HCT116 (cell line): ENCODE measurements around the gene DGKG. TPM values are rescaled to one million over a fixed set of nuclear protein-coding genes. Genes with fewer than 3 reads are reported as not detected.

Source experiments
- ATAC-seq: fragments of 200-7000 bp; cut with Tn5 transposase; 2 replicates; pipeline ENCODE4 v1.9.1; 2020; ENCODE audit warnings: mild to moderate bottlenecking, moderate library complexity
- BruUV-seq: library from RNA; stranded (reverse); fragments of 400-500 nt; replicated peaks from 2 replicates; lab custom pipeline; 2021; lab: Mats Ljungman, UMichigan
- CTCF ChIA-PET: fragments of 300-600 bp; sonication (Branson Sonifier 250); formaldehyde crosslinking; loops from one replicate; lab custom pipeline; 2021; ENCODE audit warnings: antibody characterized with exemption; lab: Charles Lee
- POLR2A ChIA-PET: fragments of 300-600, 350-600 bp; sonication (Branson Sonifier 250); formaldehyde crosslinking; loops from one replicate; lab custom pipeline; 2021; ENCODE audit warnings: antibody characterized with exemption; lab: Charles Lee
- RAD21 ChIA-PET, 2 experiments: fragments of 300-600 bp; sonication (Branson Sonifier 250); formaldehyde crosslinking; loops; one replicate each; lab custom pipeline; 2023; ENCODE audit warnings: low total read pairs in 2 of 2; ENCODE audit not compliant: uncharacterized antibody in 2 of 2, unreplicated experiment in 2 of 2, low non-redundant PET in 1 of 2; lab: Charles Lee
- DNase-seq: peaks from one replicate; pipeline ENCODE4 v3.0.0-alpha.2; 2010; ENCODE audit warnings: low read depth, low spot score
- H2AFZ ChIP-seq: fragments of 200-600 bp; shearing (Covaris generic), sonication (generic); 2 replicates; pipeline ENCODE4 v1.6.1; 2017; ENCODE audit warnings: low read depth, mixed run types, mixed read lengths, antibody characterized with exemption, low read length; ENCODE audit not compliant: poor library complexity, severe bottlenecking
- H3K27ac ChIP-seq: 2 replicates; pipeline ENCODE4 v1.5.1; 2012; ENCODE audit warnings: low read depth, low read length
- H3K27me3 ChIP-seq: fragments of 200-600 bp; sonication (generic); 2 replicates; pipeline ENCODE4 v1.6.1; 2016; ENCODE audit warnings: mixed run types, low read length, mixed read lengths; ENCODE audit not compliant: insufficient read depth
- H3K36me3 ChIP-seq, 2 experiments: fragments of 200-500 bp in 1 of 2; fragments of 200-600 bp in 1 of 2; sonication (Bioruptor generic) in 1 of 2; sonication (generic) in 1 of 2; 2 replicates each; pipeline versions ENCODE4 v1.5.1 to v1.6.1; 2014 to 2016; ENCODE audit warnings: low read length in 2 of 2, inconsistent platforms in 1 of 2, mixed read lengths in 1 of 2, mixed run types in 1 of 2; ENCODE audit not compliant: insufficient read depth in 2 of 2, control insufficient read depth in 1 of 2
- H3K4me1 ChIP-seq, 2 experiments: fragments of 200-600 bp in 1 of 2; sonication (generic) in 1 of 2; 2 replicates each; pipeline versions ENCODE4 v1.5.1 to v1.6.1; 2012 to 2017; ENCODE audit warnings: low read length in 2 of 2, inconsistent platforms in 1 of 2, mild to moderate bottlenecking in 1 of 2, mixed read lengths in 1 of 2, mixed run types in 1 of 2, moderate library complexity in 1 of 2; ENCODE audit not compliant: insufficient read depth in 2 of 2, control insufficient read depth in 1 of 2
- H3K4me2 ChIP-seq: fragments of 200-600 bp; sonication (generic); 2 replicates; pipeline ENCODE4 v1.6.1; 2017; ENCODE audit warnings: mixed run types, low read length, mixed read lengths
- H3K4me3 ChIP-seq, 2 experiments: fragments of 200-600 bp in 1 of 2; sonication (generic) in 1 of 2; replicated peaks in 1 of 2; 2 replicates each; pipeline ENCODE4 v1.5.1; 2011 to 2016; ENCODE audit warnings: low read length in 2 of 2, control low read depth in 1 of 2, low read depth in 1 of 2, mild to moderate bottlenecking in 1 of 2, mixed read lengths in 1 of 2, mixed run types in 1 of 2
- H3K79me2 ChIP-seq: fragments of 200-600 bp; sonication (generic); 2 replicates; pipeline ENCODE4 v1.6.1; 2017; ENCODE audit warnings: mild to moderate bottlenecking, mixed run types, low read length, moderate library complexity, mixed read lengths; ENCODE audit not compliant: insufficient read depth
- H3K9ac ChIP-seq: fragments of 200-600 bp; sonication (generic); 2 replicates; pipeline ENCODE4 v1.6.1; 2016; ENCODE audit warnings: low read length, mixed read lengths
- H3K9me2 ChIP-seq: fragments of 200-600 bp; sonication (generic), shearing (Covaris generic); 2 replicates; pipeline ENCODE4 v1.6.1; 2017; ENCODE audit warnings: mixed run types, mild to moderate bottlenecking, moderate library complexity; ENCODE audit not compliant: insufficient read depth
- H3K9me3 ChIP-seq, 2 experiments: fragments of 200-500 bp in 1 of 2; fragments of 200-600 bp in 1 of 2; sonication (Bioruptor generic) in 1 of 2; sonication (generic) in 1 of 2; 2 replicates each; pipeline ENCODE4 v1.6.1; 2014 to 2017; ENCODE audit warnings: low read length in 2 of 2, mixed read lengths in 2 of 2, inconsistent platforms in 1 of 2, low read depth in 1 of 2, mild to moderate bottlenecking in 1 of 2, mixed run types in 1 of 2, moderate library complexity in 1 of 2; ENCODE audit not compliant: control insufficient read depth in 1 of 2, insufficient read depth in 1 of 2
- H4K20me1 ChIP-seq: fragments of 200-600 bp; sonication (generic), shearing (Covaris generic); 2 replicates; pipeline ENCODE4 v1.6.1; 2017; ENCODE audit warnings: mixed run types, mild to moderate bottlenecking, moderate library complexity; ENCODE audit not compliant: insufficient read depth
- ATF3 ChIP-seq: IDR thresholded peaks from 2 replicates; pipeline ENCODE4 v1.6.1; 2012
- CBX3 ChIP-seq: IDR thresholded peaks from 2 replicates; pipeline ENCODE4 v1.6.1; 2012; ENCODE audit warnings: low read depth
- CEBPB ChIP-seq: IDR thresholded peaks from 2 replicates; pipeline ENCODE4 v1.6.1; 2012; ENCODE audit warnings: low read depth
- EGR1 ChIP-seq: IDR thresholded peaks from 2 replicates; pipeline ENCODE4 v1.6.1; 2012; ENCODE audit warnings: low read depth
- ELF1 ChIP-seq: IDR thresholded peaks from 2 replicates; pipeline ENCODE4 v1.6.1; 2012; ENCODE audit warnings: low read depth, borderline replicate concordance
- EZH2phosphoT487 ChIP-seq: fragments of 200-600 bp; IDR thresholded peaks from 2 replicates; pipeline ENCODE4 v1.6.1; 2018; ENCODE audit warnings: antibody characterized with exemption, borderline replicate concordance
- FOSL1 ChIP-seq: IDR thresholded peaks from 2 replicates; pipeline ENCODE4 v1.6.1; 2012; ENCODE audit warnings: low read depth
- JUND ChIP-seq: IDR thresholded peaks from 2 replicates; pipeline ENCODE4 v1.6.1; 2012
- MAX ChIP-seq: IDR thresholded peaks from 2 replicates; pipeline ENCODE4 v1.6.1; 2012
- POLR2A ChIP-seq: IDR thresholded peaks from 2 replicates; pipeline ENCODE4 v1.7.0; 2011; ENCODE audit warnings: borderline replicate concordance; ENCODE audit not compliant: insufficient read depth, insufficient read length; ENCODE audit errors: extremely low read depth
- POLR2AphosphoS5 ChIP-seq: IDR thresholded peaks from 2 replicates; pipeline ENCODE4 v1.6.1; 2011; ENCODE audit warnings: mild to moderate bottlenecking, low read depth, low read length, moderate library complexity
- SP1 ChIP-seq: IDR thresholded peaks from 2 replicates; pipeline ENCODE4 v1.6.1; 2012; ENCODE audit warnings: low read depth
- SRF ChIP-seq: IDR thresholded peaks from 2 replicates; pipeline ENCODE4 v1.6.1; 2012; ENCODE audit warnings: low read depth
- TCF7L2 ChIP-seq: IDR thresholded peaks from 2 replicates; pipeline ENCODE4 v1.7.0; 2011; ENCODE audit warnings: borderline replicate concordance, inconsistent platforms; ENCODE audit not compliant: insufficient read depth, insufficient read length; ENCODE audit errors: extremely low read depth
- intact Hi-C: fragments of 100-400 bp; cut with micrococcal nuclease; formaldehyde crosslinking; loops from 2 replicates; pipeline ENCODE4 v1.10.0; 2022
- total RNA-seq: library from RNA; stranded (reverse); gene quantifications from one replicate; pipeline ENCODE4 v1.2.1, GENCODE V29; 2021; ENCODE audit not compliant: unreplicated experiment

The DGKG gene
- total RNA-seq, 1 experiment from 2014 or later: 4.8 TPM

GRCh38 chr3:186194451-186194811 is 167.6 kb downstream of the DGKG start:
- POLR2A ChIA-PET: no interaction called here

GRCh38 chr3:186193534-186194450 is 168.2 kb downstream of the DGKG start:
- intact Hi-C loops: no loop called here

More at GRCh38 chr3:186194451-186194811, 167.6 kb downstream of the DGKG start:
- Histone ChIP-seq H3K9me3 (no peaks in the 10 kb centered on the region), H3K9me2 (no peaks in the 10 kb centered on the region), H3K4me1 (no peaks in the 10 kb centered on the region), H3K4me2 (no peak overlapping the region), H3K27ac (no peak overlapping the region), H3K79me2 (no peaks in the 10 kb centered on the region), H2AFZ (no peak overlapping the region), H3K9ac (no peak overlapping the region), H3K27me3 (no peaks in the 10 kb centered on the region), H3K36me3 (no peaks in the 10 kb centered on the region), H4K20me1 (no peaks in the 10 kb centered on the region), H3K4me3 (no peak overlapping the region)
- TF ChIP-seq CEBPB: no peak
- no peak for TF ChIP-seq POLR2A
- TF ChIP-seq ATF3: no peak
- TF ChIP-seq TCF7L2: no peak
- no peak for TF ChIP-seq EGR1
- no peak for TF ChIP-seq SRF
- CTCF ChIA-PET: no interaction called here
- intact Hi-C loops: no loop called here
- ATAC-seq: no peak
- RAD21 ChIA-PET: no interaction called here
- BruUV-seq: no TSS peak
- no peak for DNase-seq

More at GRCh38 chr3:186193534-186194450, 168.2 kb downstream of the DGKG start:
- POLR2A ChIA-PET: no interaction called here
- no peak for ATAC-seq
- no peak overlapping the region for H3K27ac ChIP-seq
- BruUV-seq: no TSS peak
- no peak for DNase-seq
- H3K4me2 ChIP-seq: no peak overlapping the region
- H3K9me2 ChIP-seq: no peaks in the 10 kb centered on the region
- TF ChIP-seq CBX3 (no peak), JUND (no peak), POLR2AphosphoS5 (no peak), TCF7L2 (no peak), SRF (no peak), MAX (no peak), ELF1 (no peak), FOSL1 (no peak), EZH2phosphoT487 (no peak), POLR2A (no peak), SP1 (no peak)
- TF ChIP-seq, all 23 proteins: peak for 0
- Histone ChIP-seq H3K27me3 (no peaks in the 10 kb centered on the region), H2AFZ (no peak overlapping the region), H3K9me3 (no peaks in the 10 kb centered on the region), H4K20me1 (no peaks in the 10 kb centered on the region), H3K4me3 (no peak overlapping the region), H3K9ac (no peak overlapping the region), H3K79me2 (no peaks in the 10 kb centered on the region), H3K4me1 (no peaks in the 10 kb centered on the region), H3K36me3 (no peaks in the 10 kb centered on the region)
- ChIA-PET RAD21 (no interaction called here), CTCF (no interaction called here)
